PC-3 (cell line): ENCODE measurements around the gene TTC12.

Experiments used
- CTCF ChIP-seq: fragments of 300-600 bp; sonication (generic); conservative IDR thresholded peaks from 2 replicates; pipeline ENCODE4 v1.5.1; 2017; ENCODE audit warnings: antibody characterized with exemption, low read depth, mild to moderate bottlenecking, low read length
- EZH2 ChIP-seq: fragments of 300-600 bp; sonication (generic); IDR thresholded peaks from one replicate; pipeline ENCODE4 v1.6.1; 2017; ENCODE audit warnings: antibody characterized with exemption, mild to moderate bottlenecking, low read length; ENCODE audit not compliant: unreplicated experiment
- EZH2phosphoT487 ChIP-seq: fragments of 300-600 bp; sonication (generic); IDR thresholded peaks from 2 replicates; pipeline ENCODE4 v1.6.1; 2018; ENCODE audit warnings: mild to moderate bottlenecking, antibody characterized with exemption, low read length, borderline replicate concordance

GRCh38 chr11:113274713-113275582, 39.4 kb upstream of the TTC12 start:
- no peak for TF ChIP-seq EZH2
- peak; percentile 36 for TF ChIP-seq CTCF
- TF ChIP-seq EZH2phosphoT487, result no peak
